Smooth muscle cell of trachea (primary cell): ENCODE results near the gene GFPT1. TPM values are rescaled to one million over a fixed set of nuclear protein-coding genes. Genes with fewer than 3 reads are reported as not detected.

Experiments
- total RNA-seq: library from RNA; depleted of rRNA; stranded (reverse); fragments of >200 nt; gene quantifications from 2 replicates; pipeline ENCODE4 v1.2.1, GENCODE V29; 2014

GFPT1 gene
- 42.8 and 43.2 TPM in 2 replicates for total RNA-seq

DNA sequence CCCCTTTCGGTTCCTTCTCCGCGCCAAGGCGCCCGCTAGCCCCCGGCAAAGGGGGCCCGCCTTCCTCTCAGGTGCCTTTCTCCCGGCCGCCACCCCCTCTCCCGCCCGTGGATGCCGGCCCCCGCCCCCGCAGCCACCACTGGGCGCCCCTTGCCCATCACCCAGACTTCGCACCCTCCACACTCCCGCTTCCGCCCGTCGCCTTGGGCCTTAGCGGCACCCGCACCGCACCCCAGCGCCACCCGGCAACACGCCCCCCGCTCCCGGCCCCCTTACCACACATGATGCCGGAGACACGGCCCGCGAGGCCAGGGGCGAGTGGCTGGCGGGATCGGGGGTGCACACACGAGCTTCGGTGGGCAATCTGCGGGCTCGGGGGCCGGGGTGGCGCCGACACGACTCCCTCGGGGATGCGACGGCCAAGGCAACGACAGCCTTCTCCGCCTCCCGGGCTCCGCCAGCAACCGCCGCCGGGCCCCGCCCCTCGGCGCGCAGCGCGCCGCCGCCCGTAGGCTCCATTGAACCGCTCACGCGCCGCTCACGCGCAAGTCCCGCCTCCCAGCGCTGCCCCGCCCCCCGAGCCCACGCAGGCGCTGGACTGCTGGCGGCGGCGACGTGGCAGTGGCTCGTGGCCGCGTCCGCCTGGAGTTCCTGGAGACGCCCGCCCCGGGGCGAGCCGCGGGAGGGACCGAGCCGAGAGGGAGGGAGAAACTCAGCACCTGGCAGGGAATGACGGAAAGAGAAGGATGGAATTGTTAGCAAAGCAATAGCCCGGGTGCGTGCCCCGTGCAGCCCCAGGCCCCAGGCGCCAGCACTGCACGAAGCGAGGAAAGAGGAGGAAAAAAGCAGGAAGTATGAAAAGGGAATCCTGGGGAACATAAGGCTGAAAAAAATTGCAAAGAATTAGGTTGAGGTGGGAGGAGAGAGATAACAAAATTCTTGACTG is at the start of gene GFPT1:
Gene GFPT1 (minus strand): TSS at position 439 of the 946 bp plus-strand sequence. CDS start 156 bp downstream, at position 283.

Other genes with a start within 250 kb of the GFPT1 start
- gene NFU1, start 50.2 kb upstream of the GFPT1 start, total RNA-seq = 30.8 and 66.6 TPM in 2 replicates